Testis (tissue), 3 donors: ENCODE measurements around the gene OMA1. TPM values are rescaled to one million over a fixed set of nuclear protein-coding genes. Genes with fewer than 3 reads are reported as not detected.

Source experiments
- DNase-seq: peaks from one replicate; pipeline ENCODE4 v3.0.0-alpha.2; 2019
- H3K27ac ChIP-seq, 2 donors: fragments of 200-600 bp; sonication (generic); one replicate each; pipeline ENCODE4 v1.5.1; 2019
- H3K27me3 ChIP-seq: fragments of 200-600 bp; sonication (generic); one replicate; pipeline ENCODE4 v1.5.1; 2019
- H3K36me3 ChIP-seq: fragments of 200-600 bp; sonication (generic); one replicate; pipeline ENCODE4 v1.5.1; 2017; ENCODE audit warnings: low read depth; ENCODE audit errors: missing control alignments
- H3K4me1 ChIP-seq: fragments of 200-600 bp; sonication (generic); one replicate; pipeline ENCODE4 v1.5.1; 2019
- H3K4me3 ChIP-seq, 2 donors: fragments of 200-600 bp; sonication (generic); one replicate each; pipeline ENCODE4 v1.5.1; 2017 to 2019
- H3K9me3 ChIP-seq: fragments of 200-600 bp; sonication (generic); one replicate; pipeline ENCODE4 v1.5.1; 2017
- POLR2A ChIP-seq: fragments of 450-650 bp; IDR thresholded peaks from one replicate; pipeline ENCODE4 v1.6.1; 2017; ENCODE audit warnings: antibody characterized with exemption, mild to moderate bottlenecking, moderate library complexity
- WGBS, 2 donors: methylation state at CpG; one replicate each; pipeline ENCODE4 v1.1.5; 2018; 5-methylcytosine and 5-hydroxymethylcytosine counted together
- intact Hi-C: fragments of 100-400 bp; cut with DNase I; formaldehyde crosslinking; loops from one replicate; pipeline ENCODE4 v1.15.1; 2023; ENCODE audit warnings: low total_unique reads
- polyA plus RNA-seq: library from polyadenylated mRNA; stranded (reverse); fragments of 350-450 nt; fragmentation: Illumina TruSeq; extraction: RNeasy Lipid Tissue Mini Kit (QIAGEN cat#74804); gene quantifications from one replicate; pipeline ENCODE4 v1.2.3, GENCODE V29; 2014; ENCODE audit warnings: low read depth, low replicate concordance; ENCODE audit not compliant: insufficient read depth
- total RNA-seq, 2 donors: library from RNA; depleted of rRNA; stranded (reverse); fragments of >200 nt; gene quantifications; one replicate each; pipeline ENCODE4 v1.2.3, GENCODE V29; 2016
- TF ChIP-seq, protein P1 (sequence below), 3 experiments: fragments of 450-650 bp in 2 of 3; fragments of 200-600 bp in 1 of 3; sonication (generic) in 1 of 3; IDR thresholded peaks; one replicate each; pipeline ENCODE4 v1.5.1; 2016 to 2019; ENCODE audit warnings: antibody characterized with exemption in 3 of 3, mild to moderate bottlenecking in 2 of 3, moderate library complexity in 1 of 3

The OMA1 gene
- total and polyA plus RNA-seq, 3 donors from 2014 or later, result 10.9 to 24.7 (median 22.1) TPM

DNA sequence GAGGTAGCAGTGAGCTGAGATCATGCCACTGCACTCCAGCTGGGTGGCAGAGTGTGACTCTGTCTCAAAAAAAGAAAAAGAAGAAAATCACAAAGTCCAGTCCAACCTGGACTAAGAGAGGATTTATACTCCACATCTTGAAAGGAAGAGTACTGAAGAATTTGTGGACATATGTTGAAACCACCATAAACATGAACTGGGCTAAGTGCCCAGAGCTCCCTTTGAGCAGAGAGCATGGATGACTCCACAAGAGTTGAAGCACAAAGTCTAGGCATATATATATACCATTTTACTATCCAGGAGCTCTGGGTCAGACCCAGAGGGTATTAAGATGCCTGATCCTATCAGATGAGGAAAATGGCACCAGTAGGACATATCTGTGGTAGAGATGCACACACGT is 86.6 kb downstream of the OMA1 start:
- intact Hi-C loops, result no loop called here
- H3K4me3 ChIP-seq, result no peak overlapping the region
- H3K4me1 ChIP-seq, result no peaks in the 10 kb centered on the region
- H3K27ac ChIP-seq, result no peak overlapping the region
- WGBS, 2 donors, result 94 to 96% methylated on average over 1 of the region's 1 CpG
- no peaks in the 10 kb centered on the region for H3K36me3 ChIP-seq
- no peaks in the 10 kb centered on the region for H3K9me3 ChIP-seq
- TF ChIP-seq, protein P1, sequence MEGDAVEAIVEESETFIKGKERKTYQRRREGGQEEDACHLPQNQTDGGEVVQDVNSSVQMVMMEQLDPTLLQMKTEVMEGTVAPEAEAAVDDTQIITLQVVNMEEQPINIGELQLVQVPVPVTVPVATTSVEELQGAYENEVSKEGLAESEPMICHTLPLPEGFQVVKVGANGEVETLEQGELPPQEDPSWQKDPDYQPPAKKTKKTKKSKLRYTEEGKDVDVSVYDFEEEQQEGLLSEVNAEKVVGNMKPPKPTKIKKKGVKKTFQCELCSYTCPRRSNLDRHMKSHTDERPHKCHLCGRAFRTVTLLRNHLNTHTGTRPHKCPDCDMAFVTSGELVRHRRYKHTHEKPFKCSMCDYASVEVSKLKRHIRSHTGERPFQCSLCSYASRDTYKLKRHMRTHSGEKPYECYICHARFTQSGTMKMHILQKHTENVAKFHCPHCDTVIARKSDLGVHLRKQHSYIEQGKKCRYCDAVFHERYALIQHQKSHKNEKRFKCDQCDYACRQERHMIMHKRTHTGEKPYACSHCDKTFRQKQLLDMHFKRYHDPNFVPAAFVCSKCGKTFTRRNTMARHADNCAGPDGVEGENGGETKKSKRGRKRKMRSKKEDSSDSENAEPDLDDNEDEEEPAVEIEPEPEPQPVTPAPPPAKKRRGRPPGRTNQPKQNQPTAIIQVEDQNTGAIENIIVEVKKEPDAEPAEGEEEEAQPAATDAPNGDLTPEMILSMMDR (IDR thresholded peaks at IDR 0.05), result no peak
- no peak for TF ChIP-seq POLR2A
- no peaks in the 10 kb centered on the region for H3K27me3 ChIP-seq
- DNase-seq, result no peak

DNA sequence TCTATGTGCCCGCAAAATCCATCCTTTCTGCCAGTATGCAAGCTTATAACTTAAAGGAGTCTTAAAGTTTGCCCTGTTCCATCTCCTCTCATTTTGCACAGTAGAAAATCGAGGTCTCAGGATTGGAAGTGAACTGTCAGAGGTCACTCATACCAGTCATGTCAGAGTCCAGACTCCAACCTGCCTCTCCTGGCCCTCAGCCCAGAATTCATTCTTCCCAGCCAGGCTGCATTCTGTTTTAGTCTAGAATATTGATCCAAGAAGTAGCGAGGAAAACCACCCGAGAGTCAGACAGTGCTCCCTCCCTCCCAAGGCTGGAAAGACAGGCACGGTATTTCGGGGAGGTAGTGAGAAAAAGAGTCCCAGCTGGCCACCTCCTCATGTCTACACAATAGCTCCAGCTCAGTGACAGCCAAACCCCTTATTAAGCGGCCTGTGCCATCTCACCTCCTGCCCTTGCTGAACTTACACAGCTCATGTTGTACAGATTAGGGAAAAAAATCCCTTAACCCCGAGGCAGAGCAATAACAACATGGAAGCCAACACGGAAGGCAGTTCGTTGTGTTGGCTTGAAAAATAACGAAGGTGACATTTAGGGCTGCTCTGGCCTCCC is 89.4 kb downstream of the OMA1 start:
- no peak for TF ChIP-seq POLR2A
- TF ChIP-seq, protein P1 (IDR thresholded peaks at IDR 0.05), result no peak
- Histone ChIP-seq H3K9me3 (no peaks in the 10 kb centered on the region), H3K27ac (no peak overlapping the region), H3K4me1 (no peaks in the 10 kb centered on the region), H3K36me3 (no peaks in the 10 kb centered on the region), H3K27me3 (no peaks in the 10 kb centered on the region), H3K4me3 (no peak overlapping the region)
- DNase-seq, result no peak
- WGBS, 2 donors, result 81 to 87% methylated on average over 11 of the region's 11 CpGs
- intact Hi-C loops, result no loop called here

DNA sequence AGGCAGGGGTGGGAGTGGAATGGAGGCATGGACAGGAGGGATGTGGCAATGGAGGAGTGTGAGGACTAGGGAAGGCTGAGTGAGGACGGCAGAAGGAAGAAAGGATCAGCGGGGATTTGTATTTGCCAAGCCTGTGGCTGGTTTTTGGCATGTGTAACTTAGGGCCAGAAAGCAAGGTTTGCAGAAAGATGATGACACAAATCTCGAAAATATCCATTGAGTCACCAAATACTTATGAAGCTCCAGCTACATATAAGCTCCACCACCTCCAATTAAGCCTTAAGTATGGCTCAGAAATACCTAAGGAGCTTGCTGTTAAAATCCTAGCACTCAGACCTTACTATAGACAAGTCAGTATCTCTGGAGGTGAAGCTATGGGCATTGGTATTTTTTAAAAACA is 90.1 kb downstream of the OMA1 start:
- Histone ChIP-seq H3K27me3 (no peaks in the 10 kb centered on the region), H3K9me3 (no peaks in the 10 kb centered on the region), H3K36me3 (no peaks in the 10 kb centered on the region), H3K4me3 (no peak overlapping the region), H3K27ac (no peak overlapping the region), H3K4me1 (no peaks in the 10 kb centered on the region)
- no peak for DNase-seq
- WGBS, 2 donors, result 83 to 90% methylated on average over 3 of the region's 3 CpGs
- no peak for TF ChIP-seq POLR2A
- TF ChIP-seq, protein P1 (IDR thresholded peaks at IDR 0.05), result no peak
- intact Hi-C loops, result no loop called here

DNA sequence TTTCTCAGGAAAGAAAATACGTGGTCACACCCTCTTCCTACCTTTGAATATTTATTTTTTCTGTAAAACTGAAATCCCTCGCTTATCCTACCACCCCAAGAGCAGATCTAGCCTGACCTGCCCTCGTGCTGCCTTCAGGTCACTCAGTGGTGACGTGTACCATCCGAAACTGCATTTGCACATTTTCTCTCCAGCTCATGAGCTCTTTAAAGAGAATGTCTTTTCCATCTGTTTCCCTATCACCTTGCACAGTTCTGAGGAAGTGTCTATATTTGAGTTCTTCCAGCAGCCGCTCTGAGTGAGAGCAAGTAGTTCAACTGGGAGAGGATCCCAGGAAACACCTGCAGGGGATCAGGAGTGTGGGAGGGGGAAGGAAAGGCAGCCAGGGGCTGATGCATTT is 91.7 kb downstream of the OMA1 start:
- no peaks in the 10 kb centered on the region for H3K27me3 ChIP-seq
- H3K27ac ChIP-seq, result no peak overlapping the region
- H3K36me3 ChIP-seq, result no peaks in the 10 kb centered on the region
- no peak for DNase-seq
- WGBS, 2 donors, result 92 to 94% methylated on average over 6 of the region's 6 CpGs
- H3K4me3 ChIP-seq, result no peak overlapping the region
- TF ChIP-seq POLR2A, result no peak
- TF ChIP-seq, protein P1 (IDR thresholded peaks at IDR 0.05), result no peak
- no peaks in the 10 kb centered on the region for H3K4me1 ChIP-seq
- no peaks in the 10 kb centered on the region for H3K9me3 ChIP-seq
- intact Hi-C loops, result no loop called here

DNA sequence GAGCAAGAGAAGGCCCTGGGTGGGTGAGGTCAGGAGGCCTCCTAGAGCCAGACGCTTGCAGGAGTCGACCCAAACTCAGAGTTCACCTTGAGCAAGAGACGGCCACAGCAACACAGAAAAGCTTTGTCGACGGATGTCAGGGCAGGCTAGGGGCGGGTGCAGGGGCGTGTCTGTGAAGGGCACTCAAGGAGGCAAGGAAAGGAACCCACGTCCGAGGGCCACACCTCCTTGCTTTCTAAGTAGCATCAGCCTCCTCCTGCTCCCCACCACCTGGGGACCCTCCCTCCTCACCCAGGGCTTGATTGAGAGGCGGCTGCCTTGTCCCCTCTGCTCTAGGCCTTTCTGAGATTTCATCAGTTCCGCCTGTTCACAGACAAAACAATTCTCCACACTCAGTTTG is 92.1 kb downstream of the OMA1 start:
- 83 to 85% methylated on average over 11 of the region's 11 CpGs for WGBS, 2 donors
- no peak overlapping the region for H3K27ac ChIP-seq
- DNase-seq, result no peak
- no peaks in the 10 kb centered on the region for H3K27me3 ChIP-seq
- H3K4me1 ChIP-seq, result no peaks in the 10 kb centered on the region
- TF ChIP-seq, protein P1 (IDR thresholded peaks at IDR 0.05), result no peak
- TF ChIP-seq POLR2A, result no peak
- no peaks in the 10 kb centered on the region for H3K9me3 ChIP-seq
- intact Hi-C loops, result no loop called here
- no peak overlapping the region for H3K4me3 ChIP-seq
- no peaks in the 10 kb centered on the region for H3K36me3 ChIP-seq
